ENCODE data around the gene THOP1.
"Not testable (repeated sequence)": the region's sequence is repeated elsewhere in the genome, so short reads cannot be mapped to it uniquely, and the experiment has no call there.

THOP1 gene

GRCh38 chr19:2817237-2817829, 32.0 kb downstream of the THOP1 start:
- not testable (repeated sequence) for DNase-seq (ENCODE audit: low read depth)

GRCh38 chr19:2819540-2820111, 34.3 kb downstream of the THOP1 start, which contains the start of gene ZNF554:
Gene ZNF554, plus strand, starts transcription at chr19:2819868. Its CDS starts 204 bp downstream, at chr19:2820072.
- DNase-seq (ENCODE audit: low read depth): peak; percentile 98

GRCh38 chr19:2820112-2820702, 34.9 kb downstream of the THOP1 start:
- no peak for DNase-seq (ENCODE audit: low read depth)

- DNase-seq (ENCODE audit: low read depth): no peak
These were observed 37.5 kb downstream of the THOP1 start for GRCh38 chr19:2822846-2823245.

GRCh38 chr19:2823646-2824045, 38.3 kb downstream of the THOP1 start:
- no peak for DNase-seq (ENCODE audit: low read depth)

GRCh38 chr19:2824129-2824528, 38.8 kb downstream of the THOP1 start:
- no peak for DNase-seq (ENCODE audit: low read depth)

- no peak for DNase-seq (ENCODE audit: low read depth)
These were observed 41.7 kb downstream of the THOP1 start for GRCh38 chr19:2827022-2827421.

- DNase-seq (ENCODE audit: low read depth): no peak
These were observed 42.7 kb downstream of the THOP1 start for GRCh38 chr19:2827840-2828489.

- no peak for DNase-seq (ENCODE audit: low read depth)
These were observed 49.1 kb downstream of the THOP1 start for GRCh38 chr19:2834294-2834871.

GRCh38 chr19:2837430-2837829, 52.1 kb downstream of the THOP1 start:
- no peak for DNase-seq (ENCODE audit: low read depth)

- peak; percentile 97 for DNase-seq (ENCODE audit: low read depth)
These were observed 55.8 kb downstream of the THOP1 start, which contains the start of gene ZNF555 for GRCh38 chr19:2840794-2841791. Gene ZNF555, plus strand, starts transcription at chr19:2841475. Its CDS starts 98 bp downstream, at chr19:2841573.

- no peak for DNase-seq (ENCODE audit: low read depth)
These were observed 56.7 kb downstream of the THOP1 start for GRCh38 chr19:2841855-2842574.

GRCh38 chr19:2845107-2845506, 59.8 kb downstream of the THOP1 start:
- DNase-seq (ENCODE audit: low read depth): no peak

- no peak for DNase-seq (ENCODE audit: low read depth)
These were observed 61.0 kb downstream of the THOP1 start for GRCh38 chr19:2846180-2846894.

- no peak for DNase-seq (ENCODE audit: low read depth)
These were observed 62.2 kb downstream of the THOP1 start for GRCh38 chr19:2847507-2847906.

GRCh38 chr19:2848616-2849015, 63.3 kb downstream of the THOP1 start:
- no peak for DNase-seq (ENCODE audit: low read depth)

- no peak for DNase-seq (ENCODE audit: low read depth)
These were observed 65.1 kb downstream of the THOP1 start for GRCh38 chr19:2850256-2850925.

GRCh38 chr19:2852598-2852997, 67.3 kb downstream of the THOP1 start:
- DNase-seq (ENCODE audit: low read depth): no peak

GRCh38 chr19:2853015-2853606, 67.8 kb downstream of the THOP1 start:
- no peak for DNase-seq (ENCODE audit: low read depth)
